SK-N-SH (cell line): ENCODE results near the gene INTS14. TPM values are rescaled to one million over a fixed set of nuclear protein-coding genes. Genes with fewer than 3 reads are reported as not detected.
"Not testable (repeated sequence)": the region's sequence is repeated elsewhere in the genome, so short reads cannot be mapped to it uniquely, and the experiment has no call there.

Source experiments
- CTCF ChIA-PET: fragments of 300-600, 350-600 bp; formaldehyde crosslinking; extraction: SDS; loops from one replicate; lab custom pipeline; 2021; lab: Yijun Ruan, JAX
- POLR2A ChIA-PET: fragments of 350-600 bp; sonication (Branson Sonifier 250); formaldehyde crosslinking; extraction: SDS; loops from one replicate; lab custom pipeline; 2020; ENCODE audit warnings: antibody characterized with exemption, inconsistent platforms; lab: Yijun Ruan, JAX
- DNase-seq: peaks from one replicate; pipeline ENCODE4 v3.0.0; 2012
- H2AFZ ChIP-seq: fragments of 200-600 bp; sonication (generic); 2 replicates; pipeline ENCODE4 v1.8.1; 2016; ENCODE audit warnings: antibody characterized with exemption, mild to moderate bottlenecking, low read depth
- H3F3A ChIP-seq: fragments of 200-600 bp; sonication (generic); replicated peaks from 2 replicates; pipeline ENCODE3; 2016; ENCODE audit warnings: antibody characterized with exemption, mild to moderate bottlenecking; ENCODE audit not compliant: insufficient read depth
- H3K27ac ChIP-seq, 2 experiments: fragments of 200-500 bp in 1 of 2; fragments of 200-600 bp in 1 of 2; sonication (Bioruptor generic) in 1 of 2; sonication (generic), shearing (Covaris generic) in 1 of 2; 2 replicates each; pipeline versions ENCODE4 v1.5.1 to v1.6.1; 2014 to 2016; ENCODE audit warnings: low read depth in 2 of 2, inconsistent platforms in 1 of 2, low read length in 1 of 2, mild to moderate bottlenecking in 1 of 2, mixed read lengths in 1 of 2
- H3K27me3 ChIP-seq: fragments of 200-600 bp; sonication (generic), shearing (Covaris generic); 2 replicates; pipeline ENCODE4 v1.6.1; 2016; ENCODE audit warnings: mixed run types; ENCODE audit not compliant: insufficient read depth
- H3K36me3 ChIP-seq, 2 experiments: fragments of 200-500 bp in 1 of 2; fragments of 200-600 bp in 1 of 2; sonication (Bioruptor generic) in 1 of 2; sonication (generic) in 1 of 2; replicated peaks in 1 of 2; 2 replicates each; pipeline versions ENCODE3 to v1.5.1; 2014 to 2016; ENCODE audit warnings: low read length in 1 of 2, mild to moderate bottlenecking in 1 of 2; ENCODE audit not compliant: insufficient read depth in 2 of 2, control insufficient read depth in 1 of 2
- H3K4me1 ChIP-seq, 2 experiments: fragments of 200-500 bp in 1 of 2; fragments of 200-600 bp in 1 of 2; sonication (Bioruptor generic) in 1 of 2; sonication (generic), shearing (Covaris generic) in 1 of 2; 2 replicates each; pipeline versions ENCODE4 v1.5.1 to v1.6.1; 2014 to 2016; ENCODE audit warnings: low read depth in 1 of 2, low read length in 1 of 2, mixed run types in 1 of 2; ENCODE audit not compliant: insufficient read depth in 2 of 2, control insufficient read depth in 1 of 2
- H3K4me2 ChIP-seq: fragments of 200-600 bp; sonication (generic), shearing (Covaris generic); 2 replicates; pipeline ENCODE4 v1.6.1; 2017; ENCODE audit warnings: mixed run types
- H3K4me3 ChIP-seq, 2 experiments: fragments of 200-500 bp in 1 of 2; fragments of 200-600 bp in 1 of 2; sonication (Bioruptor generic) in 1 of 2; sonication (generic), shearing (Covaris generic) in 1 of 2; 2 replicates each; pipeline versions ENCODE4 v1.5.1 to v1.8.1; 2014 to 2016; ENCODE audit warnings: low read depth in 2 of 2, inconsistent platforms in 1 of 2, low read length in 1 of 2, mild to moderate bottlenecking in 1 of 2, mixed read lengths in 1 of 2, moderate library complexity in 1 of 2
- H3K79me2 ChIP-seq: fragments of 200-600 bp; sonication (generic); 2 replicates; pipeline ENCODE4 v1.8.1; 2017; ENCODE audit warnings: mild to moderate bottlenecking; ENCODE audit not compliant: insufficient read depth
- H3K9ac ChIP-seq: fragments of 200-600 bp; sonication (generic); 2 replicates; pipeline ENCODE4 v1.6.1; 2017; ENCODE audit warnings: mixed run types
- H3K9me2 ChIP-seq: fragments of 200-600 bp; sonication (generic); 2 replicates; pipeline ENCODE4 v1.6.1; 2017; ENCODE audit warnings: mixed run types
- H3K9me3 ChIP-seq: fragments of 200-600 bp; sonication (generic); 2 replicates; pipeline ENCODE4 v1.6.1; 2017; ENCODE audit warnings: mixed run types, mild to moderate bottlenecking, moderate library complexity
- H4K20me1 ChIP-seq: fragments of 200-600 bp; sonication (generic); 2 replicates; pipeline ENCODE4 v1.6.1; 2017; ENCODE audit warnings: mild to moderate bottlenecking, mixed run types; ENCODE audit not compliant: insufficient read depth
- FOXM1 ChIP-seq: IDR thresholded peaks from 2 replicates; pipeline ENCODE4 v1.4.0; 2012; ENCODE audit warnings: low read depth, mild to moderate bottlenecking
- IRF3 ChIP-seq: fragments of 150-350 bp; IDR thresholded peaks from 2 replicates; pipeline ENCODE4 v1.6.1; 2016; ENCODE audit warnings: mild to moderate bottlenecking, low read depth, low read length
- MEF2A ChIP-seq: IDR thresholded peaks from 2 replicates; pipeline ENCODE4 v1.4.0; 2012; ENCODE audit warnings: low read depth, borderline replicate concordance
- RFX5 ChIP-seq: IDR thresholded peaks from 2 replicates; pipeline ENCODE4 v1.6.1; 2012; ENCODE audit warnings: mild to moderate bottlenecking, improper control_type of control experiment, low read length
- SMC3 ChIP-seq: IDR thresholded peaks from 2 replicates; pipeline ENCODE4 v1.6.1; 2012; ENCODE audit warnings: low read depth, low read length, improper control_type of control experiment
- TAF1 ChIP-seq: IDR thresholded peaks from 2 replicates; pipeline ENCODE4 v1.6.1; 2012; ENCODE audit warnings: low read depth, mild to moderate bottlenecking, low read length, moderate library complexity, borderline replicate concordance
- TEAD4 ChIP-seq: IDR thresholded peaks from 2 replicates; pipeline ENCODE4 v1.4.0; 2012; ENCODE audit warnings: mild to moderate bottlenecking, borderline replicate concordance; ENCODE audit not compliant: insufficient read depth
- USF2 ChIP-seq: fragments of 150-350 bp; IDR thresholded peaks from 2 replicates; pipeline ENCODE4 v1.6.1; 2017; ENCODE audit warnings: antibody characterized with exemption, low read length, low read depth, borderline replicate concordance
- YY1 ChIP-seq: IDR thresholded peaks from 2 replicates; pipeline ENCODE4 v1.4.0; 2012; ENCODE audit warnings: low read depth, mild to moderate bottlenecking
- ZBTB33 ChIP-seq: IDR thresholded peaks from 2 replicates; pipeline ENCODE4 v1.4.0; 2012; ENCODE audit warnings: low read depth, borderline replicate concordance
- WGBS: methylation state at CpG from one replicate; pipeline ENCODE4 v1.1.6; 2017; ENCODE audit warnings: low lambda C conversion rate; 5-methylcytosine and 5-hydroxymethylcytosine counted together
- polyA plus RNA-seq, 3 experiments: library from polyadenylated mRNA; depleted of rRNA; stranded (reverse); fragments of >200 nt; gene quantifications; 2 replicates each; pipeline ENCODE4 v1.2.3, GENCODE V29; 2012

Gene INTS14
- polyA plus RNA-seq, 1 of the 3 experiments (the other 2 are of a cell fraction): 44.9 TPM

- H3K9me3 ChIP-seq: no peaks in the 10 kb centered on the region
Observed at GRCh38 chr15:65550681-65551098, 60.2 kb downstream of the INTS14 start.

GRCh38 chr15:65549288-65549687, 61.6 kb downstream of the INTS14 start:
- H3K36me3 ChIP-seq, H3K27ac ChIP-seq, H3F3A ChIP-seq, H3K27me3 ChIP-seq, H2AFZ ChIP-seq, H3K9ac ChIP-seq, H3K4me2 ChIP-seq, H3K4me1 ChIP-seq, H3K9me3 ChIP-seq, DNase-seq, H3K4me3 ChIP-seq, POLR2A ChIA-PET, H3K9me2 ChIP-seq: not testable (repeated sequence)
- WGBS: 98% methylated on average over 9 of the region's 9 CpGs
- H4K20me1 ChIP-seq: peaks cover 32% of the 10 kb centered on the region
- CTCF ChIA-PET: interaction anchor here (0.9 to 1.0 kb wide), 2 partner anchors 31 to 136 kb away, joined by 3 read pairs; no protein-coding TSS in a partner anchor
- H3K79me2 ChIP-seq: peaks cover 99% of the 10 kb centered on the region

More at GRCh38 chr15:65550681-65551098, 60.2 kb downstream of the INTS14 start:
- 93% methylated on average over 3 of the region's 3 CpGs for WGBS
- ChIA-PET POLR2A (no interaction called here), CTCF (no interaction called here)
- H3K9ac ChIP-seq: no peak overlapping the region
- DNase-seq: no peak
- H3K9me2 ChIP-seq: no peaks in the 10 kb centered on the region; the same call in 1 of the 2 replicates
- peaks cover 5% of the 10 kb centered on the region for H3F3A ChIP-seq
- H3K27me3 ChIP-seq: no peaks in the 10 kb centered on the region
- TF ChIP-seq IRF3: no peak
- no peak overlapping the region for H3K27ac ChIP-seq
- H2AFZ ChIP-seq: no peak overlapping the region
- H3K4me1 ChIP-seq: no peaks in the 10 kb centered on the region; a peak in 1 of 4 replicates
- H3K4me2 ChIP-seq: no peak overlapping the region
- no peak overlapping the region for H3K4me3 ChIP-seq
- peaks cover 32% of the 10 kb centered on the region for H4K20me1 ChIP-seq
- H3K79me2 ChIP-seq: peaks cover 99% of the 10 kb centered on the region
- H3K36me3 ChIP-seq: peaks cover 12% of the 10 kb centered on the region in 2 experiments

GRCh38 chr15:65547841-65548240, 63.1 kb downstream of the INTS14 start:
- Histone ChIP-seq H3K9ac (no peak overlapping the region), H3K4me3 (no peak overlapping the region), H3K36me3 (peaks cover 0 to 2% of the 10 kb centered on the region in 2 experiments), H4K20me1 (peaks cover 32% of the 10 kb centered on the region), H3K27ac (no peak overlapping the region), H2AFZ (no peak overlapping the region), H3K9me3 (no peaks in the 10 kb centered on the region), H3K4me1 (no peaks in the 10 kb centered on the region), H3K27me3 (no peaks in the 10 kb centered on the region), H3K79me2 (peaks cover 100% of the 10 kb centered on the region), H3K9me2 (no peaks in the 10 kb centered on the region; the same call in 1 of the 2 replicates), H3K4me2 (no peak overlapping the region), H3F3A (no peaks in the 10 kb centered on the region)
- ChIA-PET CTCF (no interaction called here), POLR2A (no interaction called here)
- no peak for DNase-seq
- TF ChIP-seq TEAD4 (no peak), SMC3 (no peak), FOXM1 (no peak), USF2 (no peak), RFX5 (no peak), YY1 (no peak), TAF1 (no peak), MEF2A (no peak), ZBTB33 (no peak)
